PC-9 (cell line): ENCODE results near the gene RYR2. TPM values are rescaled to one million over a fixed set of nuclear protein-coding genes. Genes with fewer than 3 reads are reported as not detected.

Experiments used
- BruUV-seq: library from RNA; stranded (reverse); fragments of 400-500 nt; replicated peaks from 2 replicates; lab custom pipeline; 2021; lab: Mats Ljungman, UMichigan
- CTCF ChIA-PET: fragments of 300-600 bp; sonication (Branson Sonifier 250); formaldehyde crosslinking; loops from one replicate; lab custom pipeline; 2022; ENCODE audit warnings: antibody characterized with exemption; lab: Charles Lee
- POLR2A ChIA-PET: fragments of 300-600 bp; sonication (Branson Sonifier 250); formaldehyde crosslinking; loops from one replicate; lab custom pipeline; 2022; ENCODE audit warnings: antibody characterized with exemption; ENCODE audit not compliant: unreplicated experiment; lab: Charles Lee
- DNase-seq, 2 experiments: peaks; one replicate each; pipeline versions ENCODE4 v3.0.0 to v3.0.0-alpha.2; 2015 to 2022; ENCODE audit warnings: mixed read lengths in 1 of 2
- H2AFZ ChIP-seq: fragments of 200-600 bp; sonication (generic); 2 replicates; pipeline ENCODE4 v1.8.1; 2017; ENCODE audit warnings: antibody characterized with exemption
- H3F3A ChIP-seq: fragments of 200-600 bp; sonication (generic); 2 replicates; pipeline ENCODE4 v1.8.1; 2017; ENCODE audit warnings: antibody characterized with exemption, mild to moderate bottlenecking, low read depth; ENCODE audit not compliant: insufficient read depth
- H3K27ac ChIP-seq: fragments of 200-600 bp; sonication (generic); 2 replicates; pipeline ENCODE4 v1.6.1; 2016; ENCODE audit warnings: mixed run types
- H3K27me3 ChIP-seq: fragments of 200-600 bp; sonication (generic); 2 replicates; pipeline ENCODE4 v1.6.1; 2016; ENCODE audit warnings: low read depth, mixed run types; ENCODE audit not compliant: insufficient read depth
- H3K36me3 ChIP-seq: fragments of 200-600 bp; sonication (generic); 2 replicates; pipeline ENCODE4 v1.6.1; 2016; ENCODE audit warnings: low read depth, mixed run types
- H3K4me1 ChIP-seq: fragments of 200-600 bp; sonication (generic); replicated peaks from 2 replicates; pipeline ENCODE4 v1.6.1; 2016; ENCODE audit warnings: mixed run types; ENCODE audit not compliant: insufficient read depth
- H3K4me2 ChIP-seq: fragments of 200-600 bp; sonication (generic); 2 replicates; pipeline ENCODE4 v1.6.1; 2017; ENCODE audit warnings: mixed run types
- H3K4me3 ChIP-seq: fragments of 200-600 bp; sonication (generic); 2 replicates; pipeline ENCODE4 v1.6.1; 2016; ENCODE audit warnings: mixed run types
- H3K79me2 ChIP-seq: fragments of 200-600 bp; sonication (generic); 2 replicates; pipeline ENCODE4 v1.6.1; 2017; ENCODE audit warnings: low read depth, mixed run types
- H3K9me2 ChIP-seq: fragments of 200-600 bp; sonication (generic); 2 replicates; pipeline ENCODE4 v1.8.1; 2017; ENCODE audit warnings: mild to moderate bottlenecking; ENCODE audit not compliant: insufficient read depth
- H3K9me3 ChIP-seq: fragments of 200-600 bp; sonication (generic); 2 replicates; pipeline ENCODE4 v1.8.1; 2016; ENCODE audit warnings: low read depth; ENCODE audit not compliant: insufficient read depth
- H4K20me1 ChIP-seq: fragments of 200-600 bp; sonication (generic); 2 replicates; pipeline ENCODE4 v1.8.1; 2017; ENCODE audit not compliant: insufficient read depth
- CTCF ChIP-seq: fragments of 200-600 bp; sonication (generic); conservative IDR thresholded peaks from 2 replicates; pipeline ENCODE4 v1.6.1; 2017; ENCODE audit warnings: mixed run types, antibody characterized with exemption, mild to moderate bottlenecking, moderate library complexity
- EZH2 ChIP-seq: fragments of 200-600 bp; sonication (generic); IDR thresholded peaks from 2 replicates; pipeline ENCODE4 v1.8.0; 2017; ENCODE audit warnings: antibody characterized with exemption, low read depth
- intact Hi-C: fragments of 100-400 bp; cut with micrococcal nuclease; formaldehyde crosslinking; loops from one replicate; pipeline ENCODE4 v1.10.0; 2022; ENCODE audit not compliant: unreplicated experiment
- total RNA-seq: library from RNA; stranded (reverse); gene quantifications from 2 replicates; pipeline ENCODE4 v1.2.3, GENCODE V29; 2021

The RYR2 gene
- total RNA-seq, 1 experiment from 2014 or later: not detected

- H3F3A ChIP-seq: no peaks in the 10 kb centered on the region
- H3K4me2 ChIP-seq: no peak overlapping the region
- no peaks in the 10 kb centered on the region for H3K36me3 ChIP-seq
- no peak overlapping the region for H2AFZ ChIP-seq
- no peaks in the 10 kb centered on the region for H3K79me2 ChIP-seq
- CTCF ChIA-PET: no interaction called here
- no peaks in the 10 kb centered on the region for H3K27me3 ChIP-seq
- intact Hi-C loops: no loop called here
- H3K27ac ChIP-seq: no peak overlapping the region
- no peaks in the 10 kb centered on the region for H3K9me2 ChIP-seq
- DNase-seq: no peak
- H3K9me3 ChIP-seq: no peaks in the 10 kb centered on the region
- POLR2A ChIA-PET: no interaction called here
- no peaks in the 10 kb centered on the region for H3K4me1 ChIP-seq
- BruUV-seq: no TSS peak
- H3K4me3 ChIP-seq: no peak overlapping the region
- H4K20me1 ChIP-seq: no peaks in the 10 kb centered on the region
- TF ChIP-seq EZH2: no peak
- TF ChIP-seq CTCF: no peak
Observed at GRCh38 chr1:237471956-237472355, 430.0 kb downstream of the RYR2 start.

GRCh38 chr1:237473854-237474253 is 431.9 kb downstream of the RYR2 start:
- H3K4me3 ChIP-seq: no peak overlapping the region
- CTCF ChIA-PET: no interaction called here
- POLR2A ChIA-PET: no interaction called here
- BruUV-seq: no TSS peak
- H3F3A ChIP-seq: no peaks in the 10 kb centered on the region
- intact Hi-C loops: no loop called here
- H2AFZ ChIP-seq: no peak overlapping the region
- H3K79me2 ChIP-seq: no peaks in the 10 kb centered on the region
- no peak for TF ChIP-seq EZH2
- TF ChIP-seq CTCF: no peak
- H3K9me3 ChIP-seq: no peaks in the 10 kb centered on the region
- no peaks in the 10 kb centered on the region for H3K36me3 ChIP-seq
- no peaks in the 10 kb centered on the region for H3K4me1 ChIP-seq
- H4K20me1 ChIP-seq: no peaks in the 10 kb centered on the region
- H3K4me2 ChIP-seq: no peak overlapping the region
- no peaks in the 10 kb centered on the region for H3K27me3 ChIP-seq
- no peaks in the 10 kb centered on the region for H3K9me2 ChIP-seq
- no peak overlapping the region for H3K27ac ChIP-seq
- DNase-seq: no peak

- H3K27me3 ChIP-seq: no peaks in the 10 kb centered on the region
- no TSS peak for BruUV-seq
- TF ChIP-seq CTCF (no peak), EZH2 (no peak)
- no peaks in the 10 kb centered on the region for H4K20me1 ChIP-seq
- no peak overlapping the region for H3K4me3 ChIP-seq
- DNase-seq: no peak
- H3K36me3 ChIP-seq: no peaks in the 10 kb centered on the region
- ChIA-PET POLR2A (no interaction called here), CTCF (no interaction called here)
- H3K9me3 ChIP-seq: no peaks in the 10 kb centered on the region
- intact Hi-C loops: no loop called here
- H2AFZ ChIP-seq: no peak overlapping the region
- no peak overlapping the region for H3K4me2 ChIP-seq
- H3K27ac ChIP-seq: no peak overlapping the region
- H3K9me2 ChIP-seq: no peaks in the 10 kb centered on the region
- H3K79me2 ChIP-seq: no peaks in the 10 kb centered on the region
- H3K4me1 ChIP-seq: no peaks in the 10 kb centered on the region
- H3F3A ChIP-seq: no peaks in the 10 kb centered on the region
Observed at GRCh38 chr1:237478082-237478481, 436.1 kb downstream of the RYR2 start.
